ENCODE data around the gene CLDN12. TPM values are rescaled to one million over a fixed set of nuclear protein-coding genes. Genes with fewer than 3 reads are reported as not detected.

CLDN12 gene
- total RNA-seq, 1 experiment from 2014 or later: 57.7 TPM

- no peak for TF ChIP-seq CTCF (conservative IDR thresholded peaks at IDR 0.05)
- no peak for TF ChIP-seq EZH2 (IDR thresholded peaks at IDR 0.05; ENCODE audit: low read depth)
- H4K20me1 ChIP-seq (ENCODE audit: insufficient read depth): no peaks in the 10 kb centered on the region
- no peak overlapping the region for H2AFZ ChIP-seq
- H3K36me3 ChIP-seq (ENCODE audit: low read depth): no peaks in the 10 kb centered on the region
- H3K4me2 ChIP-seq: no peak overlapping the region
- ChIA-PET CTCF (no interaction called here), POLR2A (ENCODE audit: unreplicated experiment) (no interaction called here)
- H3K9me2 ChIP-seq (ENCODE audit: insufficient read depth): no peaks in the 10 kb centered on the region
- no peaks in the 10 kb centered on the region for H3K79me2 ChIP-seq (ENCODE audit: low read depth)
- no TSS peak for BruUV-seq (replicated peaks)
- H3K27ac ChIP-seq: no peak overlapping the region
- H3K27me3 ChIP-seq (ENCODE audit: insufficient read depth, low read depth): no peaks in the 10 kb centered on the region
- intact Hi-C loops (cut with micrococcal nuclease; ENCODE audit: unreplicated experiment): no loop called here
- no peaks in the 10 kb centered on the region for H3F3A ChIP-seq (ENCODE audit: insufficient read depth, low read depth)
- no peaks in the 10 kb centered on the region for H3K4me1 ChIP-seq (replicated peaks; ENCODE audit: insufficient read depth)
- H3K4me3 ChIP-seq: no peak overlapping the region
- DNase-seq: no peak
- H3K9me3 ChIP-seq (ENCODE audit: insufficient read depth, low read depth): peaks cover 4% of the 10 kb centered on the region
Measured at GRCh38 chr7:90432752-90433151, 29.5 kb downstream of the CLDN12 start.

GRCh38 chr7:90433221-90433620 lies 30.0 kb downstream of the CLDN12 start:
- no peak overlapping the region for H3K4me3 ChIP-seq
- intact Hi-C loops (cut with micrococcal nuclease; ENCODE audit: unreplicated experiment): no loop called here

GRCh38 chr7:90445633-90446032 lies 42.4 kb downstream of the CLDN12 start:
- no peaks in the 10 kb centered on the region; the same call in 1 of the 2 replicates for H3K9me2 ChIP-seq (ENCODE audit: insufficient read depth)
- H3K27ac ChIP-seq: no peak overlapping the region
- no peaks in the 10 kb centered on the region for H3K9me3 ChIP-seq (ENCODE audit: insufficient read depth, low read depth)
- H3K27me3 ChIP-seq (ENCODE audit: insufficient read depth, low read depth): no peaks in the 10 kb centered on the region
- no peak overlapping the region for H3K4me3 ChIP-seq
- H4K20me1 ChIP-seq (ENCODE audit: insufficient read depth): no peaks in the 10 kb centered on the region
- ChIA-PET CTCF (no interaction called here), POLR2A (ENCODE audit: unreplicated experiment) (no interaction called here)
- H3F3A ChIP-seq (ENCODE audit: insufficient read depth, low read depth): no peaks in the 10 kb centered on the region
- no peak overlapping the region for H2AFZ ChIP-seq
- no TSS peak for BruUV-seq (replicated peaks)
- H3K4me2 ChIP-seq: no peak overlapping the region
- no peak for TF ChIP-seq CTCF (conservative IDR thresholded peaks at IDR 0.05)
- no peak for TF ChIP-seq EZH2 (IDR thresholded peaks at IDR 0.05; ENCODE audit: low read depth)
- no peaks in the 10 kb centered on the region for H3K36me3 ChIP-seq (ENCODE audit: low read depth)
- H3K4me1 ChIP-seq (replicated peaks; ENCODE audit: insufficient read depth): no peaks in the 10 kb centered on the region
- H3K79me2 ChIP-seq (ENCODE audit: low read depth): no peaks in the 10 kb centered on the region
- no peak for DNase-seq
- intact Hi-C loops (cut with micrococcal nuclease; ENCODE audit: unreplicated experiment): no loop called here

More at GRCh38 chr7:90433221-90433620, 30.0 kb downstream of the CLDN12 start:
- H4K20me1 ChIP-seq (ENCODE audit: insufficient read depth): no peaks in the 10 kb centered on the region
- no peak overlapping the region for H2AFZ ChIP-seq
- no peaks in the 10 kb centered on the region for H3K36me3 ChIP-seq (ENCODE audit: low read depth)
- no peak for DNase-seq
- H3K9me3 ChIP-seq (ENCODE audit: insufficient read depth, low read depth): peaks cover 4% of the 10 kb centered on the region
- H3K4me2 ChIP-seq: no peak overlapping the region
- no peak for TF ChIP-seq EZH2 (IDR thresholded peaks at IDR 0.05; ENCODE audit: low read depth)
- TF ChIP-seq CTCF (conservative IDR thresholded peaks at IDR 0.05): no peak
- H3F3A ChIP-seq (ENCODE audit: insufficient read depth, low read depth): no peaks in the 10 kb centered on the region
- no peaks in the 10 kb centered on the region for H3K9me2 ChIP-seq (ENCODE audit: insufficient read depth)
- H3K27me3 ChIP-seq (ENCODE audit: insufficient read depth, low read depth): no peaks in the 10 kb centered on the region
- ChIA-PET POLR2A (ENCODE audit: unreplicated experiment) (no interaction called here), CTCF (no interaction called here)
- no peaks in the 10 kb centered on the region for H3K4me1 ChIP-seq (replicated peaks; ENCODE audit: insufficient read depth)
- H3K27ac ChIP-seq: no peak overlapping the region
- BruUV-seq (replicated peaks): no TSS peak
- no peaks in the 10 kb centered on the region for H3K79me2 ChIP-seq (ENCODE audit: low read depth)
